ENCODE measurements around the gene RNU6-9. TPM values are rescaled to one million over a fixed set of nuclear protein-coding genes. Genes with fewer than 3 reads are reported as not detected.
A peak's percentile ranks its signal among the peaks of the same experiment; 100 is the strongest.

The RNU6-9 gene
- total RNA-seq, 2 experiments from 2014 or later: not detected

- H3K27me3 Mint-ChIP-seq: peaks cover 25% of the 10 kb centered on the region
- H3K36me3 Mint-ChIP-seq: no peaks in the 10 kb centered on the region
- no peaks in the 10 kb centered on the region for H3K9me3 Mint-ChIP-seq
- DNase-seq: no peak
- no peak overlapping the region for H3K4me3 Mint-ChIP-seq
- no peak overlapping the region for H3K27ac Mint-ChIP-seq
- no peaks in the 10 kb centered on the region for H3K4me1 Mint-ChIP-seq
- ATAC-seq (ENCODE audit: low read depth): no peak
- POLR2A ChIA-PET: no interaction called here
These were observed 38.7 kb upstream of the RNU6-9 start for GRCh38 chr19:854549-854948.

- POLR2A ChIA-PET: no interaction called here
- Mint-ChIP-seq H3K4me3 (no peak overlapping the region), H3K27ac (no peak overlapping the region), H3K9me3 (no peaks in the 10 kb centered on the region), H3K27me3 (peaks cover 31% of the 10 kb centered on the region), H3K36me3 (no peaks in the 10 kb centered on the region), H3K4me1 (no peaks in the 10 kb centered on the region)
- no peak for DNase-seq
- ATAC-seq (ENCODE audit: low read depth): no peak
These were observed 38.1 kb upstream of the RNU6-9 start for GRCh38 chr19:855142-855541.

- Mint-ChIP-seq H3K4me3 (no peak overlapping the region), H3K27me3 (peaks cover 31% of the 10 kb centered on the region), H3K36me3 (no peaks in the 10 kb centered on the region), H3K9me3 (no peaks in the 10 kb centered on the region), H3K4me1 (no peaks in the 10 kb centered on the region), H3K27ac (no peak overlapping the region)
- POLR2A ChIA-PET: no interaction called here
- DNase-seq (no peak), ATAC-seq (ENCODE audit: low read depth) (no peak)
These were observed 37.6 kb upstream of the RNU6-9 start for GRCh38 chr19:855566-856120.

GRCh38 chr19:858284-858683 is 35.0 kb upstream of the RNU6-9 start:
- no peak overlapping the region for H3K4me3 Mint-ChIP-seq
- H3K27ac Mint-ChIP-seq: no peak overlapping the region
- peaks cover 6% of the 10 kb centered on the region for H3K4me1 Mint-ChIP-seq
- ATAC-seq (ENCODE audit: low read depth): no peak
- no peaks in the 10 kb centered on the region for H3K36me3 Mint-ChIP-seq
- DNase-seq: no peak
- peaks cover 22% of the 10 kb centered on the region for H3K27me3 Mint-ChIP-seq
- H3K9me3 Mint-ChIP-seq: no peaks in the 10 kb centered on the region
- POLR2A ChIA-PET: interaction anchor here (0.7 to 1.6 kb wide), 3 partner anchors 50 to 305 kb away, joined by 4 to 5 read pairs (median 4); no protein-coding TSS in a partner anchor

- Mint-ChIP-seq H3K27ac (no peak within 1 kb of the TSS), H3K27me3 (peaks cover 20% of the 10 kb centered on the region), H3K4me1 (peaks cover 11% of the 10 kb centered on the region), H3K4me3 (no peak within 1 kb of the TSS), H3K36me3 (no peaks in the 10 kb centered on the region), H3K9me3 (no peaks in the 10 kb centered on the region)
- POLR2A ChIA-PET: interaction anchor here (1.6 kb wide), 1 partner anchor 126 kb away, joined by 4 read pairs; no protein-coding TSS in a partner anchor
- no peak for DNase-seq
- ATAC-seq (ENCODE audit: low read depth): no peak
These were observed 34.1 kb upstream of the RNU6-9 start, which contains the start of gene CFD for GRCh38 chr19:858868-859843. TSS of gene CFD (plus strand) at chr19:859664. CDS start at chr19:859690, 26 bp downstream.

- Mint-ChIP-seq H3K4me3 (no peak overlapping the region), H3K27me3 (peaks cover 20% of the 10 kb centered on the region), H3K9me3 (no peaks in the 10 kb centered on the region), H3K4me1 (peaks cover 11% of the 10 kb centered on the region), H3K27ac (no peak overlapping the region), H3K36me3 (no peaks in the 10 kb centered on the region)
- POLR2A ChIA-PET: interaction anchor here (1.0 to 3.0 kb wide), 2 partner anchors 32 to 123 kb away, joined by 3 to 13 read pairs; partner anchors contain the start of genes RNU6-9 and WDR18
- no peak for ATAC-seq (ENCODE audit: low read depth)
- DNase-seq: no peak
These were observed 32.0 kb upstream of the RNU6-9 start for GRCh38 chr19:861141-861755.

- POLR2A ChIA-PET: interaction anchor here (2.1 to 3.3 kb wide), 4 partner anchors 10 to 122 kb away, joined by 9 to 26 read pairs (median 20); partner anchors contain the start of gene WDR18
- H3K4me3 Mint-ChIP-seq: peak overlapping the region; percentile 74
These were observed 31.3 kb upstream of the RNU6-9 start for GRCh38 chr19:861756-862580.

GRCh38 chr19:862581-863314 is 30.5 kb upstream of the RNU6-9 start:
- POLR2A ChIA-PET: interaction anchor here (0.7 to 3.3 kb wide), 9 partner anchors 9 to 135 kb away, joined by 3 to 26 read pairs (median 6); partner anchors contain the start of genes MED16, R3HDM4, RNU6-9 and WDR18

More at GRCh38 chr19:861756-862580, 31.3 kb upstream of the RNU6-9 start:
- H3K36me3 Mint-ChIP-seq: no peaks in the 10 kb centered on the region
- H3K27ac Mint-ChIP-seq: no peak overlapping the region
- H3K27me3 Mint-ChIP-seq: peaks cover 20% of the 10 kb centered on the region
- H3K4me1 Mint-ChIP-seq: peaks cover 11% of the 10 kb centered on the region
- no peaks in the 10 kb centered on the region for H3K9me3 Mint-ChIP-seq
- DNase-seq (peak; percentile 81), ATAC-seq (ENCODE audit: low read depth) (peak; percentile 23)

GRCh38 chr19:863315-863620 is 30.0 kb upstream of the RNU6-9 start:
- Mint-ChIP-seq H3K9me3 (no peaks in the 10 kb centered on the region), H3K4me1 (peaks cover 11% of the 10 kb centered on the region), H3K27me3 (peaks cover 11% of the 10 kb centered on the region), H3K27ac (peak overlapping the region; percentile 71), H3K36me3 (peaks cover 3% of the 10 kb centered on the region), H3K4me3 (peak overlapping the region; percentile 74)
- DNase-seq (no peak), ATAC-seq (ENCODE audit: low read depth) (no peak)
- POLR2A ChIA-PET: interaction anchor here (0.6 to 3.3 kb wide), 12 partner anchors 9 to 224 kb away, joined by 3 to 26 read pairs (median 4); partner anchors contain the start of genes MED16, R3HDM4, RNU6-9 and WDR18

More at GRCh38 chr19:862581-863314, 30.5 kb upstream of the RNU6-9 start:
- peaks cover 3% of the 10 kb centered on the region for H3K36me3 Mint-ChIP-seq
- H3K4me3 Mint-ChIP-seq: peak overlapping the region; percentile 74
- peak overlapping the region; percentile 72 for H3K27ac Mint-ChIP-seq
- DNase-seq (peak; percentile 86), ATAC-seq (ENCODE audit: low read depth) (peak; percentile 34)
- H3K9me3 Mint-ChIP-seq: no peaks in the 10 kb centered on the region
- H3K27me3 Mint-ChIP-seq: peaks cover 16% of the 10 kb centered on the region
- peaks cover 11% of the 10 kb centered on the region for H3K4me1 Mint-ChIP-seq

GRCh38 chr19:866769-867300 is 26.4 kb upstream of the RNU6-9 start:
- Mint-ChIP-seq H3K27ac (no peak overlapping the region), H3K4me1 (peaks cover 13% of the 10 kb centered on the region), H3K4me3 (no peak overlapping the region), H3K27me3 (no peaks in the 10 kb centered on the region), H3K36me3 (peaks cover 12% of the 10 kb centered on the region), H3K9me3 (no peaks in the 10 kb centered on the region)
- ATAC-seq (ENCODE audit: low read depth): no peak
- POLR2A ChIA-PET: interaction anchor here (1.6 kb wide), 2 partner anchors 40 to 42 kb away, joined by 5 read pairs; no protein-coding TSS in a partner anchor
- DNase-seq: no peak

GRCh38 chr19:867301-867793 is 25.9 kb upstream of the RNU6-9 start:
- no peak for DNase-seq
- H3K36me3 Mint-ChIP-seq: peaks cover 12% of the 10 kb centered on the region
- no peak for ATAC-seq (ENCODE audit: low read depth)
- H3K4me1 Mint-ChIP-seq: peaks cover 15% of the 10 kb centered on the region
- POLR2A ChIA-PET: no interaction called here
- no peak overlapping the region for H3K27ac Mint-ChIP-seq
- no peak overlapping the region for H3K4me3 Mint-ChIP-seq
- H3K9me3 Mint-ChIP-seq: no peaks in the 10 kb centered on the region
- H3K27me3 Mint-ChIP-seq: no peaks in the 10 kb centered on the region

Data from activated naive CD8-positive, alpha-beta T cell treated with anti-CD3 and anti-CD28 coated beads, Interleukin-2, amount 10 ng/mL, durations not matched to agents 7 days and 5 days (primary cell).